GM18907 (cell line): ENCODE measurements around the gene EBLN2.

Experiments
- ATAC-seq: cut with Tn5 transposase; IDR thresholded peaks from one replicate; pipeline ENCODE4 v1.9.1; 2021; ENCODE audit warnings: mild to moderate bottlenecking, moderate library complexity; ENCODE audit not compliant: unreplicated experiment

EBLN2 gene

GRCh38 chr3:73100741-73101559 is 39.5 kb downstream of the EBLN2 start:
- peak; percentile 90 for ATAC-seq

- ATAC-seq, result no peak
These were observed 40.4 kb downstream of the EBLN2 start for GRCh38 chr3:73101881-73102280.

- ATAC-seq, result no peak
These were observed 45.8 kb downstream of the EBLN2 start for GRCh38 chr3:73107215-73107614.

- ATAC-seq, result no peak
These were observed 46.3 kb downstream of the EBLN2 start for GRCh38 chr3:73107676-73108187.

GRCh38 chr3:73108750-73109149 is 47.3 kb downstream of the EBLN2 start:
- no peak for ATAC-seq

GRCh38 chr3:73110530-73110929 is 49.1 kb downstream of the EBLN2 start:
- no peak for ATAC-seq
